LNCAP (cell line): Measurements from ENCODE around the gene MRTFB.

ENCODE experiments used
- CTCF ChIP-seq: fragments of 450-650 bp; IDR thresholded peaks from 2 replicates; pipeline ENCODE4 v1.5.1; 2017; ENCODE audit warnings: mild to moderate bottlenecking

Gene MRTFB

GRCh38 chr16:14268073-14268472, 197.0 kb downstream of the MRTFB start:
- TF ChIP-seq CTCF, result no peak

DNA sequence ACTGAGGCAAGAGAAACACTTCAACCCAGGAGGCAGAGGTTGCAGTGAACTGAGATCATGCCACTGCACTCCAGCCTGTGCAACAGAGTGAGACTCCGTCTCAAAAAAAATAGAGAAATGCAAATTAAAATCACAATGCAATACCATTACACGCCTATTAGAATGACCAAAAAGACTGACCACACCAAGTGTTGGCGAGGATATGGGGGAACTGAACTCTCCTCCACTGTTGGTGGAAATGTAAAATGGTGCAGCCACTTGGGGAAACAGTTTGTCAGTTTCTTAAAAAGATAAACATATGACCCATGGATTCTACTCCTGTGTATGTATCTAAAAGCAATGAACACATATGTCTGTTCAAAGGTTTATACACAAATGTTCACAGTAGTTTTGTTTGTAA, 204.8 kb downstream of the MRTFB start:
- TF ChIP-seq CTCF, result no peak

DNA sequence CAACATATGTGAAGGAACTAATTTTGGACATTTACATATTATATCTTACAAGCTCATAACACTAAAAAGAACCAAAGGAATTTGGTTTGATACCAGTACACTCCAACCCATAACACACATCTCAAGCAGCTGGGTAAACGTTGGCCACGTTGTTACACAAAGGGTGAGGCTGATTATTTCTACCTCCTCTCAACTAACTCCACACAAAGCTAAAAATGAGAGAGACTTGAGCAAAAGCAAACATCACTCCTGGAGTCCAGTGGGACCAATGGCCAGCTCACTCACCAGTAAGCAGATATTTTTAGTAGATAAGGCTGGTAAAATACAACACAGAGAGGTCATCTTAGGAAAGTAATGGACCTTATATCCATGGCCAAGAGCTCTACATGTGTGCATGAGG, 207.6 kb downstream of the MRTFB start:
- TF ChIP-seq CTCF, result no peak

GRCh38 chr16:14280541-14280940, 209.4 kb downstream of the MRTFB start:
- no peak for TF ChIP-seq CTCF

GRCh38 chr16:14283786-14284185, 212.7 kb downstream of the MRTFB start:
- no peak for TF ChIP-seq CTCF

GRCh38 chr16:14284371-14284770, 213.3 kb downstream of the MRTFB start:
- TF ChIP-seq CTCF, result no peak

DNA sequence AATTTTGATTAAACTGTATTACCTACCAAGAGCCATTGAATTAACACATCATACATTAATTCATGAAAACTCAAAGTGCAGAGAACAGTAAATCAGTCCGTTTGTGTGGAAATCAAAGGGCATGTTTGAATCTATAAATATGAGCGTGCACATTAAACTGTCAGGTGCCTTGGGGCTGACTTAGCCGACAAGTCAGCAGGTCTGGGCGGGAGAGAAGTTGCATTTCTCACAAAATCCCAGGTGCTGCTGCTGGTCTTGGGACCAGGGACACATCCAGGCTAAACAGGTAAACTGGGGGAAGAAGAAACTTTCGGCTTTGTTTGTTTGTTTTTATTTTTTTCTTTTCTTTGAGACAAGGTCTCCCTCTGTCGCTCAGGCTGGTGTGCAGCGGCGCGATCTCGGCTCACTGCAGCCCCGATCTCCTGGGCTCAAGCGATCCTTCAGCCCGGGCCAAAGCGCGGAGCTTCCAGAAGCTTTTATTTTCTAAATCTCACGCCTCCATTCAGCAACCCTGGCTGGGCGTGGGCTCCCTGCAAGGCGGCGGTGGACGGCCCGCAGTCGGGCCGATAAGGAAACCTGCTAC, 213.9 kb downstream of the MRTFB start:
- peak; percentile 84 for TF ChIP-seq CTCF
